Activated T-helper 1 cell treated with anti-CD3 and anti-CD28 coated beads, Interleukin-2, amount 50 U/mL, for 16 hours (primary cell): Measurements from ENCODE around the gene PRDM16.

Experiments used
- DNase-seq, 2 donors: peaks; one replicate each; pipeline ENCODE4 v3.0.0-alpha.2; 2020; ENCODE audit warnings: low read depth in 1 of 2, low spot score in 1 of 2

The PRDM16 gene

DNA sequence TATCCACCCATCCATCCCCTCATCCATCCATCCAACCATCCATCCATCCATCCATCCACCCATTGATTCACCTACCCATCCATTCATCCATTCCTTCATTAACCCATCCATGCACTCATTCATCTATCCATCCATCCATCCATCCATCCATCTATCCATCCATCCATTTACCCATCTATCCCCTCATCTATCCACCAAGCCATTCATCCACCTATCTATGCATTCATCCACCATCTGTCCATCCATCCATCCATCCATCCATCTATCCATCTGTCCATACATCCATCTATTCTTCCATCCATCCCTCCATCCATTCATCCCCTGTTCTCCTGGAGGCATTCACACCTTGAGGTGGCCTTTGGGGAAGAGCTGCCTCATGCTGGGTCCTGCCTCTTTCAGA lies 107.0 kb downstream of the PRDM16 start:
- DNase-seq, result no peak

DNA sequence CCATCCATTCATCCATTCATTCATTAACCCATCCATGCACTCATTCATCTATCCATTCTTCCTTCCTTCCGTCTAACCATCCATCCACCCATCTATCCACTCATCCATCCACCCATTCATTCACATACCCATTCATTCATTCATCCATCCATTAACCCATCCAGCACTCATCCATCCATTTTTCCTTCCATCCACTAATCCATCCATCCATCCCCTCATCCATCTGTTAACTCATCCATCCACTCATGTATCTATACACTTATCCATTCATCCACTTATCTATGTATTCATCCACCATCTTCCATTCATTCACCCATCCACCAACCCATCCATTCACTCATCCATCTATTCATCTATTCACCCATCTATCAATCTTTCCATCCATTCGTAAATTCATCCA lies 107.8 kb downstream of the PRDM16 start:
- DNase-seq, result no peak

- no peak for DNase-seq
These were observed 109.3 kb downstream of the PRDM16 start for GRCh38 chr1:3178279-3178678.

- DNase-seq, result no peak
These were observed 110.5 kb downstream of the PRDM16 start for GRCh38 chr1:3179471-3179870.

GRCh38 chr1:3180915-3181314 lies 111.9 kb downstream of the PRDM16 start:
- no peak for DNase-seq

- DNase-seq, result no peak
These were observed 113.0 kb downstream of the PRDM16 start for GRCh38 chr1:3181956-3182355.

- no peak for DNase-seq
These were observed 114.4 kb downstream of the PRDM16 start for GRCh38 chr1:3183411-3183810.

DNA sequence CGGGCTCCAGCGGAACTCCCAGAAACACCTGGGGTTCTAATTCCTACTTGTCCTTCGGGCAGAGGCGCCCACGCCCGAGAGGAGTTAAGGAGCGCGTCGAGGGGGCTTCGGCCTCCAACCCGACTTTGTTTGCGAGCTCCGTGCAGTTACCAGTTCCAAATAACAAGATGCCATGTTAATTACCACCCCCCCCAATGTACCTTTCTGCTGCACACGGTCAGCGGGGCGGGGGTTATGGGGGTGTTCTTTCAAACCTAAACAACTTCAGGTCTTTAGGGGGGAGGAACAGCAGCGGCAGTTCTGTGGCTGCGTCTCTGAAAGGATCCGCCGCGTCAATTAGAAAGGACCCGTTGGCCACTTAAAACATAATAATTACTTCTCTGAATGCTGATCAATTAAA lies 114.8 kb downstream of the PRDM16 start:
- DNase-seq, result no peak

DNA sequence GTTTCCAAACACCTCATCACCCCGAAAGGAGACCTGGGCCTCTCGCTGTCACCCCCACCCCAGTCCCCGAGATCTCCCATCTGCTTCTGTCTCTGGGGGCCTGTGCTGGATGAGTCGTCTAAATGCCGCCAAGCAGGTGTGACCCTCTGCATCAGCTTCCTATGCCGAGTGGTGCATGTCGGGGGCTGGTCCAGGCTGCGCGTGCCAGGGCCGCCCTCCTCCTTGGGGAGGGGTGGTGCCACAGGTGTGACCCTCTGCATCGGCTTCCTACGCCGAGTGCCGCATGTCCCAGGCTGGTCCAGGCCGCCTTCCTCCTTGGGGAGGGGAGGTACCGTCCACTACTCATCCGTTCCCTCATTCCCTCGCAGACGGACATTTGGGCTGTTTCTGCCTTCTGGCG lies 115.7 kb downstream of the PRDM16 start:
- no peak for DNase-seq

DNA sequence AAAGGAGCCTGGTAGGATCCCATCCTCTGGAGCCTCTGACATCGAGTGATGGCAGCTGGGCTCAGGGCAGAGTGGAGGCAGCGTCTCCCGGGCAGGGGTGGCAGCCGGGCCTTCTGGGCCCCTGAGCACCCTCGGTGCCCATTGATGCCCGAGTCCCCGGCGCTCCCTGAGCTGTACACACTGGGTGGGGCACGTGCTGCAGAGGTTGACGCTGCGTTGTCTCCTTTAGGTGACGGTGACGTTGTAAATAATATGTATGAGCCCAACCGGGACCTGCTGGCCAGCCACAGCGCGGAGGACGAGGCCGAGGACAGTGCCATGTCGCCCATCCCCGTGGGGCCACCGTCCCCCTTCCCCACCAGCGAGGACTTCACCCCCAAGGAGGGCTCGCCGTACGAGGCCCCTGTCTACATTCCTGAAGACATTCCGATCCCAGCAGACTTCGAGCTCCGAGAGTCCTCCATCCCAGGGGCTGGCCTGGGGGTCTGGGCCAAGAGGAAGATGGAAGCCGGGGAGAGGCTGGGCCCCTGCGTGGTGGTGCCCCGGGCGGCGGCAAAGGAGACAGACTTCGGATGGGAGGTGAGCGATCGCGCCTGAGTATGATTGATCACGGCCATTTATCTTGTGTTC lies 117.0 kb downstream of the PRDM16 start:
- DNase-seq, result no peak

DNA sequence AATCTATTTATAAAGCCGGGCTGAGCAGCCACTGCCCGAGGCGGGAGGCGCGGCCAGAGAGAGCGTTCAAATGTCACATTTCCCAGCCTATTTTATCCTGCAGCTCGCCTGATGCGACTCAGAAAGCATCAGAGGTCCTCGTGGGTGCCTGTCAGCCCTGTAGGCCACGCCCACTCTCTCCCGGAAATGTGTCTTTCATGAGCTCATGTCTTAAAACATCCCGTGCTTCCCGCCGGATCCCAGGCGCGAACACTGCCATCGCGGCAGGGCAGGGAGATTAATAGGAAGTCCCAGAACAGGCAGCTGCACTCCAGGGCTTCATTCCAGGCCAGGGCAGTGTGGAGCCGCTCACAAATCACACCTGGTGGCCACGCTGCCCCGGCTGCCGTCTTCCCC lies 117.5 kb downstream of the PRDM16 start:
- no peak for DNase-seq

DNA sequence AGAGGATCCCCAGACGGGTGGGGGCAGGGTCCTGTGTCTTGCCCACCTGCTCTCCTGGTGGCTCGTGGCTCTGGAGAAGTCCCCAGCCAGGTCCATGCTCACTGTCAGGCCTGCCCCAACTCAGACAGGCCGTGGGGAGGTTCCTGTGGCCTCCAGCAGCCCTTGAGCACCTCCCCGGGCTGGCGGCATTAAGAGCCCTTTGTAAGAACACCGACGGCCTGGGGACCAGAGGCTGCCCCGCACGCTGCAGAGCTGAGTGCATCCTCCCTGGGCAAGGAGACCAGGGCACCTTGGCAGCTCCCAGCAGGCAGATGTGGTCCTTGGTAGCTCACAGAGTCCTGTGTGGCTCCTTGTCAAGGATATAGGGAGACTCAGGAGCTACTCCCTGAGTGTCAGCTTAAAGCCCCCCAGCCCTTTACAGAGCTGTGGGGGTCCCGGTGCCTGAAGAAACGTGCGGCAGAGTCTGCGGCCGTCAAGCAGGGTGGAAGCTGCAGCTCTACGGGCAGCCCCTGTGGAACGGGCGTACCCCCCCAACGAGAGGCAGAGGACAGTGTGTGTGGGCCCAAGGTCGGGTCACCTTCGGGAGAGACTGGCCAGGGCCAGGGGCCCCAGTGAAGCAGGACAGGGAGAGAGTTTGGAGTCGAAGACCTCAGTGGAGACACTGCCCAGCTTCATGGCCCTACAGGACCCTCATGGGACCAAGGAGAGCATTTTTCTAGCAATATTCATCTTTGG lies 118.6 kb downstream of the PRDM16 start:
- DNase-seq, result no peak

DNA sequence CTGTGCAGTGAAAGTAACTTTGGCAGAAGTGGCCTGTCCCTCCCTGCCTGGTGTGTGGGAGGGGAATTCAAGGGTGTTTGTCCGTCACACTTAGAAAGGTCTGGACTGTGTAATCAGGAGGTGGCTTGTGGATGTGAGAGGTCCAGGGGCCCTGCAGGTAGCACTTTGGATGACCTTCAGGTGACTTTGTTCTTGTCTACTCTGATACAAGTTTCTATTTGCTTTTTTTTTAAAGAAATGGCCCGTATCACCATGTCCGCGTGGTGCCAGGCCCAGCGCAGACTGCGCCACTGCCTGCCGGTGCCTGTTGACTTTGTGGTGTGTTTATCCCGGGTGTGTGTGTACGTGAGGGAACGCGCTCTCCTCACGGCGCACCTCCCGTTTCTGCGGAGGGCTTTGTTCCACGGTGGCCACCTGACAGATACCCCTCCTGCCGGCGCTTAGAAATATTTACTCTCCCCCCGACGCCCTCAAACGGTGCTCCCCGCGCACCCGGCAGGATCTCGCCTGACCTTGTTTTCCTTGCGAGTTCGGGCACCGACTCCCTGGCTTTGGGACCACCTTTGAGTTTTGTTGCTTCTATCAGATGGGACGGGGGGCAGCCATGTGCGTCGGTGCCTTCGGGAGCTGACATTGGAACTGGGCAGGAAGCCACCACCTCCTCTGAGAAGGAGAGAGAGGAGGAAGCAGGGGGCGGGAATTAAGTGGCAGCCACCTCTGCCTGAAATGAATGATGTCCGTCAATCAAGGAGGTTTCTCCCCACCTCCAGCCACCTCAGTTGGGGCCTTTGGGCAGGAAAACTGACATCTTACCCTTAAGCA lies 119.4 kb downstream of the PRDM16 start:
- DNase-seq, result no peak

- DNase-seq, result no peak
These were observed 121.4 kb downstream of the PRDM16 start for GRCh38 chr1:3190256-3191041.

GRCh38 chr1:3192361-3192760 lies 123.4 kb downstream of the PRDM16 start:
- DNase-seq, result no peak

- DNase-seq, result no peak
These were observed 123.8 kb downstream of the PRDM16 start for GRCh38 chr1:3192825-3193224.

GRCh38 chr1:3193811-3194210 lies 124.8 kb downstream of the PRDM16 start:
- DNase-seq, result no peak

DNA sequence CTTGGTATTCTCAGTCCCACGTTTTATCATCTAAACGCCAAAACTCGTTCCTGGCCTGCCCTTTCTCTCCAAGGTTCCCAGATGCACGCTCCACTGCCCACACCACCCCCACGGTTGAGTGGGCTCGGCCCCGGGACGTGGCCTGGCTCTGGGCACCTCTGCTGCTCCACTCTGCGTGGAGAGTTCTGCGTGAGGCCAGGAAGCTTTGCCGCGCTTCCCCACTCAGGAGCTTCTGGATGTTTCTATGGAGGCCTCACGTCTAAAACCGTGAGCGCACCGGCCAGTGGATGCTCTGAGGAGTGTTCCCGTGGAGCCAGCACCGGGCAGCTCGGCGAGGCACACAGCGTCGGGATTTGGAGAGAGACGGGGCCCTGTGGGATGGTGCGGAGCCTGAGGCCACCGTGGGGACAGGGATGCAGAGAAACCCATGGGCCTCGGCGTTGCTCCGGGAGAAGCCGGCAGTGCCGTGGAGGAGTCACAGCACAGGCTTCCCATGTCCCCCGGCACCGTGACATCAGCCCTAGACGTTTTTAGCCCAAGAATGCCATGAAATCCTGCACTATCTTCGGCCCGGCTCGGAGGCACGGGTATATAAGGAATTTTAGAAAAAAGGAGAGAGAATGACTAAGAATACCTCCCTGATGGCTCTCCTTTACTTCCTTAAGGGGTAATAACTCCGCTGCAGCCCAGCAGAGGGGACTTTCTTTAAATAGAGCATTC lies 125.9 kb downstream of the PRDM16 start:
- no peak for DNase-seq

GRCh38 chr1:3195480-3195815 lies 126.4 kb downstream of the PRDM16 start:
- DNase-seq, result no peak

DNA sequence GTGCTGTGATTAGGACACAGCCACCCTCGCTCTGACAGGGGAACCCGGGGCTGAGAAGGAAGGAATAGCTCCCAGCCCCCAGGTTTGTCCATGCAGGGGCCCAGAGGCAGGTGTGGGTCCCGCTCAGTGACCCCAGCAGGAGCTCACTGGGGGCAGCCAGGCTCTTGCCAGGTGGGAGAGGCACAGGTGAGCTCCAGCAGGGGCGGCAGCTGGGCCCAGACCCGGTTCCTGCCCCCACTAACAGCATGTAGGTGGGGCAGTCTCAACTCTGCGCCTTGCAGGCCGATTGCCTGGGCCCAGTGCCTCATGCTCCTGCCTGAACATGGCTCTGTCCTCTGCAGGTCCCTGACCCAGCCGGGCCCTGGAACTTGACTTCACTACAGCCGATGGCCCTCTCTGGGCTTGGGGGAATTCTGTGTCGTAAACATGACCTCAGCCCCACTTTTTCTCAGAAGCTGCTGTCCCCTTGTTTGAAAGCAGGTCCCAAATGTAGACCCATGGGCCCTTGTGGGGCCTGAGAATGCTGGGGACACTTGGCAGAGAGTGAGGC lies 127.0 kb downstream of the PRDM16 start:
- DNase-seq, result no peak
